T-cell (primary cell): ENCODE measurements around the gene KCNH8. TPM values are rescaled to one million over a fixed set of nuclear protein-coding genes. Genes with fewer than 3 reads are reported as not detected.

Source experiments
- ATAC-seq, 4 experiments: fragments of 200-7000 bp in 3 of 4; fragments of 150-1000 bp in 1 of 4; cut with Tn5 transposase; replicated peaks in 1 of 4; 1 replicate in 3 of 4; 2 replicates in 1 of 4; pipeline ENCODE4 v1.10.0; 2021; ENCODE audit warnings: moderate library complexity in 3 of 4, mild to moderate bottlenecking in 2 of 4, moderate number of reproducible peaks in 1 of 4
- CTCF ChIA-PET, 2 donors: fragments of 300-600 bp; sonication (Branson Sonifier 250); formaldehyde crosslinking; loops; one replicate each; lab custom pipeline; 2022; ENCODE audit warnings: antibody characterized with exemption in 2 of 2; lab: Charles Lee
- POLR2A ChIA-PET, 2 donors: fragments of 300-600 bp; sonication (Branson Sonifier 250); formaldehyde crosslinking; loops; one replicate each; lab custom pipeline; 2022; ENCODE audit warnings: antibody characterized with exemption in 2 of 2; lab: Charles Lee
- DNase-seq, 35 experiments: peaks; one replicate each; pipeline versions ENCODE4 v3.0.0 to v3.0.0-alpha.2; 2013 to 2023
- H3K27ac ChIP-seq: one replicate; pipeline ENCODE4 v1.5.1; 2013; ENCODE audit warnings: low read length
- H3K27me3 ChIP-seq, 2 experiments: replicated peaks in 1 of 2; 1 replicate in 1 of 2; 2 replicates in 1 of 2; pipeline versions ENCODE4 v1.6.1 to v1.7.0; 2013; ENCODE audit warnings: low read length in 1 of 2, mixed read lengths in 1 of 2; ENCODE audit not compliant: control insufficient read depth in 2 of 2, insufficient read depth in 2 of 2; ENCODE audit errors: extremely low read depth in 1 of 2
- H3K36me3 ChIP-seq, 2 donors: 1 replicate in 1 of 2; 2 replicates in 1 of 2; pipeline versions ENCODE4 v1.6.1 to v1.7.0; 2013; ENCODE audit warnings: low read length in 1 of 2; ENCODE audit not compliant: control insufficient read depth in 2 of 2, insufficient read depth in 1 of 2; ENCODE audit errors: extremely low read depth in 1 of 2
- H3K4me1 ChIP-seq, 2 experiments: 1 replicate in 1 of 2; 2 replicates in 1 of 2; pipeline versions ENCODE4 v1.6.1 to v1.7.0; 2013; ENCODE audit warnings: low read length in 2 of 2, mixed read lengths in 1 of 2; ENCODE audit not compliant: insufficient read depth in 2 of 2, control insufficient read depth in 1 of 2; ENCODE audit errors: extremely low read depth in 1 of 2
- H3K4me3 ChIP-seq, 2 donors: 1 replicate in 1 of 2; 2 replicates in 1 of 2; pipeline versions ENCODE4 v1.5.1 to v1.7.0; 2013; ENCODE audit warnings: mild to moderate bottlenecking in 2 of 2, low read length in 1 of 2, moderate library complexity in 1 of 2; ENCODE audit not compliant: control insufficient read depth in 1 of 2; ENCODE audit errors: extremely low read depth in 1 of 2
- H3K9me3 ChIP-seq: 2 replicates; pipeline ENCODE4 v1.7.0; 2013
- H3K27ac Mint-ChIP-seq, 2 donors: one replicate each; pipeline ENCODE4 v1.8.0; 2020 to 2021; ENCODE audit warnings: mild to moderate bottlenecking in 2 of 2, mixed read lengths in 2 of 2
- H3K27me3 Mint-ChIP-seq, 2 donors: one replicate each; pipeline ENCODE4 v1.8.0; 2021 to 2022; ENCODE audit warnings: mixed read lengths in 2 of 2
- H3K36me3 Mint-ChIP-seq: one replicate; pipeline ENCODE4 v1.8.0; 2021; ENCODE audit warnings: mixed read lengths
- H3K4me1 Mint-ChIP-seq, 3 donors: one replicate each; pipeline ENCODE4 v1.8.0; 2020 to 2022; ENCODE audit warnings: mixed read lengths in 3 of 3, mild to moderate bottlenecking in 1 of 3
- H3K4me3 Mint-ChIP-seq, 3 donors: one replicate each; pipeline ENCODE4 v1.8.0; 2020 to 2022; ENCODE audit warnings: mild to moderate bottlenecking in 3 of 3, mixed read lengths in 3 of 3, moderate library complexity in 3 of 3
- H3K9me3 Mint-ChIP-seq, 3 donors: one replicate each; pipeline ENCODE4 v1.8.0; 2020 to 2022; ENCODE audit warnings: mixed read lengths in 3 of 3
- WGBS: methylation state at CpG from one replicate; pipeline ENCODE4 v1.1.5; 2013; ENCODE audit warnings: missing lambda C conversion rate; ENCODE audit not compliant: insufficient coverage; 5-methylcytosine and 5-hydroxymethylcytosine counted together
- total RNA-seq, 35 experiments: library from RNA in 6 of 35; stranded (reverse) in 6 of 35; fragments of 120-200 nt in 1 of 35; gene quantifications; one replicate each; pipeline versions ENCODE4 v1.2.1 to v1.2.4 and lab custom pipeline; 2013 to 2026

The KCNH8 gene
- total RNA-seq, 5 donors from 2014 or later (not counting 1 experiment from before 2014, with no cell fraction given), result 0.03 to 0.26 (median 0.16) TPM; not detected in 1

DNA sequence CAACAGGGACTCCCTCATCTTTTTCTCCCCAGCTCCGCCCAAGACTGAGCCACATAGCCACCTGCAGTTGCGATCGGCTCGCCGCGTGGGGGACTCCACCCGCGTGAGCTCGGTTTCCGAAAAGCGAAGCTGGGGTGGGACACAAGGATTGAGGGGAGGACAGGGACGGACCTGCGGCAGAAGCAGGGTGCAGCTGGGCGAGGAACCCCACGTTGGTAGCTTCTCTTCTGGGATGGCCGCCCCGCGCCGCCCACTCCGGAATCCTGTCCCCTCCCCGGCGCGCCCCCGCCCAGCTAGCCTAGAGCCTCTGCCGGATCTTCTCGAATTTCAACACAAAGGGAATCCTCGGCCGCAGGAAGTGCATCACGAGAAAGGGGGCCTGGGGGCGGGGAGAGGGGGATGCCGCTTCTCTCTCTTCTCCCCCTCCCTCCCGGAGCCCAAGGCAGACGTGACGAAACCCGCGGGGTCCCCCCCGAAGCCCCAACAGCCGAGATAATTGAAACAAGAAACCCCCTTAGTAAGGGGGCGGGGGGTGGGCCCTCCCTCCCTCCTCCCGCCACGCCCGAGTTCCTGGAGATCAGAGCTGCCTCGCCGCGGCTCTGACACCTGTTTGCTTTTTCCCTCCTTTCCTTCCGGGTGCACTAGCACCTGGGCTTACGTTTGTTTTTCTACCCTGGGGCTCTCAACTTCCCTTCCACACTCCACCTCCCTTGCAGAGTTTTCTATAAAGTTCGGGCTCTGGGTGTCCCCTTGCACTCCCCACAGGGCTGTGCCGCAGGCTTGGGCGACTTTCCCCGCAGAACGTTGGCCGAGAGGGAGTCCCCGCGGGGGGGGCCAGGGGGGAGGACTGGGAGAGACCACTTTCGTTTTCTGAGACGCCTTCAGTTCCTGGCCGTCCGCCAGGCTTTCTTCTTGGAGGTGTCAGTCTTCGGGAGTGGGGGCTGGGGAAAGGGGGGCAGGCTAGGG lies 1.3 kb upstream of the KCNH8 start:
- H3K4me1 Mint-ChIP-seq, result peaks cover 15 to 35% (median 22%) of the 10 kb centered on the region in 3 donors
- 1% methylated on average over 33 of the region's 60 CpGs for WGBS
- Histone ChIP-seq H3K36me3 (no peaks in the 10 kb centered on the region), H3K27me3 (peaks cover 8 to 22% of the 10 kb centered on the region in 2 experiments), H3K27ac (no peak overlapping the region), H3K4me3 (peak overlapping the region; percentile 62 to 96), H3K4me1 (peaks cover 10 to 25% of the 10 kb centered on the region in 2 experiments), H3K9me3 (peaks cover 4% of the 10 kb centered on the region)
- CTCF ChIA-PET, result no interaction called here
- H3K4me3 Mint-ChIP-seq, result peak overlapping the region; percentile 86 to 91 (median 91)
- H3K27ac Mint-ChIP-seq, result peak overlapping the region; percentile 68 to 79
- POLR2A ChIA-PET, result interaction anchor here (0.5 to 0.9 kb wide), 4 partner anchors 14 to 1039 kb away, joined by 3 read pairs; partner anchors contain the start of gene SGO1 (in 1 of the 2)
- DNase-seq (peak; percentile 9 to 73 (median 55)), ATAC-seq (peak; percentile 62 to 82 (median 74))
- peaks cover 27 to 33% of the 10 kb centered on the region in 2 donors for H3K27me3 Mint-ChIP-seq
- peaks cover 0 to 15% (median 8%) of the 10 kb centered on the region in 3 donors for H3K9me3 Mint-ChIP-seq
- H3K36me3 Mint-ChIP-seq, result no peaks in the 10 kb centered on the region

- WGBS, result 0% methylated on average over 2 of the region's 12 CpGs
- H3K36me3 ChIP-seq, result no peaks in the 10 kb centered on the region
- peak overlapping the region in 1 of 2 donors; percentile 59 for H3K4me3 ChIP-seq
- Mint-ChIP-seq H3K4me3 (peak overlapping the region; percentile 48 to 91 (median 73)), H3K9me3 (peaks cover 0 to 9% (median 8%) of the 10 kb centered on the region in 3 donors), H3K27ac (no peak overlapping the region), H3K4me1 (peaks cover 15 to 35% (median 22%) of the 10 kb centered on the region in 3 donors), H3K27me3 (peaks cover 15 to 22% of the 10 kb centered on the region in 2 donors), H3K36me3 (no peaks in the 10 kb centered on the region)
- CTCF ChIA-PET, result no interaction called here
- peaks cover 8 to 22% of the 10 kb centered on the region in 2 experiments for H3K27me3 ChIP-seq
- H3K9me3 ChIP-seq, result peaks cover 4% of the 10 kb centered on the region
- DNase-seq, result peak in 1 of 35 experiments; percentile 2
- no peak overlapping the region for H3K27ac ChIP-seq
- ATAC-seq, result no peak
- POLR2A ChIA-PET, result no interaction called here
- H3K4me1 ChIP-seq, result peaks cover 10 to 25% of the 10 kb centered on the region in 2 experiments
Observed at GRCh38 chr3:19148768-19149091, 420 bp downstream of the KCNH8 start.

DNA sequence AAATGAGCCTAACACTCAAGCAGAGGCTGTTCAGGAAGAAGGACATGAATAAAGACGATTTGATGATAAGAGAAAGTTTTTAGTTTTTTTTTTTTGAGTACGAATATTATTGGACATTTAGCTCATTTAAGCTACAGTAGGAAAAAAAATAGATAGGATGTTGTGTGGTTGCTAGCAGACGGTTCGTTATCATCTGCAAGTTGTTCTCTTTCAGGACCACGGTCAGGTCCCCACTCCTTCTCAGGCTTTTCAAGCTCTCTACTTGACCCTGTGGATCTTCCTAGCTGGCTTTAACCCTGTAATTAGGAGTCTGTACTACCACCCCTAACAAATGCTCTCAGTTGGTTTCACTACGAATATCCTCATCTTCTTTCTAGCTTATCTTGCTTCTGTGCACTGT lies 1.1 kb downstream of the KCNH8 start:
- CTCF ChIA-PET, result interaction anchor here in 1 of 2 donors (0.6 kb wide), 1 partner anchor 743 kb away, joined by 3 read pairs; no protein-coding TSS in a partner anchor

DNA sequence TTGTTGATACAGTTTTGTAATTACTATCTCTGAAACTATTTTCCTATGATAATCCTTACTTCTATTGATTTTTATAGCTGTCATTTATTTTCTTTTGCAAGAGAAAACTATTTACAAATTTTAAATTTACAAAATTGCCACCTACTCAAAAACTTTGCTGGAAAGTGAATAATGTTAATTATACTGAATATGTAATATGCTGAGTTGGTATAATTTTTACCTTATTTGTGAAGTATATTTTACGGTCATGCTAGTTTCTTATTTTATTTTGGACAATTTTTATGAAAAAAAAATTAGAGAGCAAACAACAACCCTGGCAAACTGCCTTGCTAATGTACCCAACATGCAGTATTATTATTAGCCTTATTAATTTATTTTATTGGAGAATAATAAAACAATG lies 2.9 kb downstream of the KCNH8 start:
- H3K9me3 ChIP-seq, result no peaks in the 10 kb centered on the region
- ChIA-PET POLR2A (interaction anchor here in 1 of 2 donors (0.6 kb wide), 1 partner anchor 62 kb away, joined by 3 read pairs; no protein-coding TSS in a partner anchor), CTCF (interaction anchor here in 1 of 2 donors (0.6 kb wide), 1 partner anchor 1035 kb away, joined by 3 read pairs; no protein-coding TSS in a partner anchor)
- Mint-ChIP-seq H3K36me3 (no peaks in the 10 kb centered on the region), H3K4me1 (peaks cover 14 to 28% (median 17%) of the 10 kb centered on the region in 3 donors), H3K27ac (no peak overlapping the region), H3K27me3 (peaks cover 25 to 26% of the 10 kb centered on the region in 2 donors), H3K9me3 (peaks cover 0 to 18% (median 0%) of the 10 kb centered on the region in 3 donors), H3K4me3 (no peak overlapping the region)
- DNase-seq (no peak), ATAC-seq (no peak)
- no peak overlapping the region for H3K4me3 ChIP-seq
- H3K27me3 ChIP-seq, result peaks cover 8 to 22% of the 10 kb centered on the region in 2 experiments
- H3K4me1 ChIP-seq, result peaks cover 10 to 25% of the 10 kb centered on the region in 2 experiments
- no peaks in the 10 kb centered on the region for H3K36me3 ChIP-seq
- H3K27ac ChIP-seq, result no peak overlapping the region
- no CpG with 5 or more reads among the region's 1 CpG for WGBS

More for the DNA sequence above, 1.1 kb downstream of the KCNH8 start:
- POLR2A ChIA-PET, result no interaction called here
- Histone ChIP-seq H3K9me3 (peaks cover 4% of the 10 kb centered on the region), H3K4me1 (peaks cover 10 to 25% of the 10 kb centered on the region in 2 experiments), H3K36me3 (no peaks in the 10 kb centered on the region), H3K4me3 (no peak overlapping the region), H3K27me3 (peaks cover 8 to 22% of the 10 kb centered on the region in 2 experiments), H3K27ac (no peak overlapping the region)
- no peaks in the 10 kb centered on the region for H3K36me3 Mint-ChIP-seq
- H3K4me1 Mint-ChIP-seq, result peaks cover 15 to 35% (median 22%) of the 10 kb centered on the region in 3 donors
- peaks cover 15 to 23% of the 10 kb centered on the region in 2 donors for H3K27me3 Mint-ChIP-seq
- WGBS, result 0% methylated on average over 3 of the region's 6 CpGs
- DNase-seq (peak in 15 of 35 experiments; percentile 5 to 49 (median 19)), ATAC-seq (no peak)
- H3K9me3 Mint-ChIP-seq, result peaks cover 0 to 9% (median 7%) of the 10 kb centered on the region in 3 donors
- peak overlapping the region in 1 of 3 donors; percentile 91 for H3K4me3 Mint-ChIP-seq
- H3K27ac Mint-ChIP-seq, result no peak overlapping the region

- ChIA-PET CTCF (no interaction called here), POLR2A (no interaction called here)
- Histone ChIP-seq H3K36me3 (no peaks in the 10 kb centered on the region), H3K4me3 (no peak overlapping the region), H3K4me1 (no peaks in the 10 kb centered on the region), H3K9me3 (no peaks in the 10 kb centered on the region), H3K27ac (no peak overlapping the region), H3K27me3 (no peaks in the 10 kb centered on the region)
- DNase-seq (no peak), ATAC-seq (no peak)
- Mint-ChIP-seq H3K4me3 (no peak overlapping the region), H3K27me3 (peaks cover 15 to 19% of the 10 kb centered on the region in 2 donors), H3K27ac (no peak overlapping the region), H3K36me3 (no peaks in the 10 kb centered on the region), H3K4me1 (no peaks in the 10 kb centered on the region), H3K9me3 (peaks cover 0 to 10% (median 0%) of the 10 kb centered on the region in 3 donors)
- WGBS, result 60% methylated on average over 1 of the region's 3 CpGs
Observed at GRCh38 chr3:19154693-19155250, 6.5 kb downstream of the KCNH8 start.

DNA sequence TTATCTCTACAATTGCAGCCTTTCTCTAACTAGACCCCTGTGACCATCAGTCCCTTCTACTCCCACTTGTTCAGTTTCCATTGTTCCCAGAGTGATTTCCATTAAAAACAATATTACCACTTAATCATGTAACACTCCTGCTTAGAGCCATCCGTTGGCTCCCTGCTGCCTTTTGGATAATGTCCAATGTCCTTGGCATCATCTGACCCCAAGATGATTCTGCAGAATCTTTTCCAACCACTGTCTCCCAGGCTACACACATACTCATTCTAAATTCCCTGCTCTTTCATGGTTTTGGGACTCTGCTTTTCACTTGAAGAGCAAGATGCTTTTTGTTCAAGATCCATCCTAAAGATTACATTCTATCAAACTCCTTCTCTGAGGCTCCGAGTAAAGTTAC lies 7.1 kb downstream of the KCNH8 start:
- no peak overlapping the region for H3K27ac Mint-ChIP-seq
- Histone ChIP-seq H3K9me3 (no peaks in the 10 kb centered on the region), H3K27me3 (no peaks in the 10 kb centered on the region), H3K27ac (no peak overlapping the region), H3K4me3 (no peak overlapping the region), H3K36me3 (no peaks in the 10 kb centered on the region), H3K4me1 (no peaks in the 10 kb centered on the region)
- ATAC-seq (no peak), DNase-seq (no peak)
- no peak overlapping the region for H3K4me3 Mint-ChIP-seq
- WGBS, result 90% methylated on average over 1 of the region's 2 CpGs
- POLR2A ChIA-PET, result no interaction called here
- H3K4me1 Mint-ChIP-seq, result no peaks in the 10 kb centered on the region
- H3K27me3 Mint-ChIP-seq, result peaks cover 12 to 16% of the 10 kb centered on the region in 2 donors
- H3K9me3 Mint-ChIP-seq, result peaks cover 0 to 9% (median 0%) of the 10 kb centered on the region in 3 donors
- no peaks in the 10 kb centered on the region for H3K36me3 Mint-ChIP-seq
- CTCF ChIA-PET, result no interaction called here
